OCI-LY7 (cell line): ENCODE measurements around the gene OARD1.

Source experiments
- EZH2phosphoT487 ChIP-seq: fragments of 200-600 bp; sonication (generic); IDR thresholded peaks from 2 replicates; pipeline ENCODE4 v1.6.1; 2018; ENCODE audit warnings: low read depth, borderline replicate concordance, mild to moderate bottlenecking, mixed run types, antibody characterized with exemption, low read length, moderate library complexity, mixed read lengths
- TF ChIP-seq, protein P1 (sequence below): fragments of 200-600 bp; sonication (generic); conservative IDR thresholded peaks from 2 replicates; pipeline ENCODE4 v1.5.1; 2014; ENCODE audit warnings: mild to moderate bottlenecking, antibody characterized with exemption, low read length, moderate library complexity, mixed read lengths

DNA sequence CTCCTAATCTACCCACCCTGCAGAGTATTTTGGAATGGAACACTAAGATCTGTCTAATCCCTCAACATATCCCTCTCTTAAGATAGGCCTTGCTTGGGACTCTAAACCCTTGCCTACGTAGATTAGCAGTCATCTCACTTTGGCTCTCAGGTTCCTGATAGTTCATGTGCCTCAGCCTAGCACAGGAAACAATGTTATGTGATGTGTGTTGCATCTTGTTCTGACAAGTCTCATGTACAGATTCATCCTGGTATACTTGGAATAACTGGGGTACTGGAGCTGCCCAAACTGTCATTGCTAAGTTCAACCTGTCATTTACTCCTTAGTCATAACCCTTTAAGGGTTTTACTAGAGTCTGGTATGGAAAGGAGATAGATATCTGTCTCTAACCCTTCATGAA, 47.9 kb upstream of the OARD1 start:
- TF ChIP-seq, protein P1, sequence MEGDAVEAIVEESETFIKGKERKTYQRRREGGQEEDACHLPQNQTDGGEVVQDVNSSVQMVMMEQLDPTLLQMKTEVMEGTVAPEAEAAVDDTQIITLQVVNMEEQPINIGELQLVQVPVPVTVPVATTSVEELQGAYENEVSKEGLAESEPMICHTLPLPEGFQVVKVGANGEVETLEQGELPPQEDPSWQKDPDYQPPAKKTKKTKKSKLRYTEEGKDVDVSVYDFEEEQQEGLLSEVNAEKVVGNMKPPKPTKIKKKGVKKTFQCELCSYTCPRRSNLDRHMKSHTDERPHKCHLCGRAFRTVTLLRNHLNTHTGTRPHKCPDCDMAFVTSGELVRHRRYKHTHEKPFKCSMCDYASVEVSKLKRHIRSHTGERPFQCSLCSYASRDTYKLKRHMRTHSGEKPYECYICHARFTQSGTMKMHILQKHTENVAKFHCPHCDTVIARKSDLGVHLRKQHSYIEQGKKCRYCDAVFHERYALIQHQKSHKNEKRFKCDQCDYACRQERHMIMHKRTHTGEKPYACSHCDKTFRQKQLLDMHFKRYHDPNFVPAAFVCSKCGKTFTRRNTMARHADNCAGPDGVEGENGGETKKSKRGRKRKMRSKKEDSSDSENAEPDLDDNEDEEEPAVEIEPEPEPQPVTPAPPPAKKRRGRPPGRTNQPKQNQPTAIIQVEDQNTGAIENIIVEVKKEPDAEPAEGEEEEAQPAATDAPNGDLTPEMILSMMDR: no peak
- TF ChIP-seq EZH2phosphoT487: no peak
